Epithelial cell of umbilical artery (primary cell): ENCODE results near the gene ACBD4. TPM values are rescaled to one million over a fixed set of nuclear protein-coding genes. Genes with fewer than 3 reads are reported as not detected.

Experiments used
- total RNA-seq: library from RNA; depleted of rRNA; stranded (reverse); fragments of >200 nt; gene quantifications from 2 replicates; pipeline ENCODE4 v1.2.3, GENCODE V29; 2014

Gene ACBD4
- 2.6 and 5.2 TPM in 2 replicates for total RNA-seq

GRCh38 chr17:45135192-45135977 lies at the start of gene ACBD4:
ACBD4 (plus strand) TSS chr17:45135687; CDS start chr17:45136145, 458 bp downstream.

GRCh38 chr17:45132320-45132571 lies 3.2 kb upstream of the ACBD4 start, which contains the start of gene PLCD3:
PLCD3 (minus strand) TSS chr17:45132515; CDS start chr17:45132410, 105 bp downstream.

GRCh38 chr17:45148183-45149036 lies 12.9 kb downstream of the ACBD4 start, which contains the start of gene HEXIM1:
HEXIM1 (plus strand) TSS chr17:45148475; CDS start chr17:45149191, 716 bp downstream.

GRCh38 chr17:45161288-45162024 lies 26.0 kb downstream of the ACBD4 start, which contains the start of gene HEXIM2:
HEXIM2 (plus strand) TSS chr17:45161875; CDS start chr17:45162794, 919 bp downstream.

Other genes starting within 250 kb of the ACBD4 start
- gene EFTUD2, start 236.2 kb upstream of the ACBD4 start, total RNA-seq, result 145 and 250 TPM in 2 replicates
- 0.65 and 1.5 TPM in 2 replicates for gene GFAP, start 220.2 kb upstream of the ACBD4 start, total RNA-seq
- gene KIF18B, start 187.9 kb upstream of the ACBD4 start, total RNA-seq, result 4.2 and 4.3 TPM in 2 replicates
- gene C1QL1, start 167.4 kb upstream of the ACBD4 start, total RNA-seq, result under 0.01 TPM in 1 of 2 replicates, not detected in the other
- gene DCAKD, start 84.1 kb upstream of the ACBD4 start, total RNA-seq, result 29.8 and 30.9 TPM in 2 replicates
- 86.0 and 87.1 TPM in 2 replicates for gene NMT1, start 74.4 kb upstream of the ACBD4 start, total RNA-seq
- gene PLCD3, start 3.2 kb upstream of the ACBD4 start, total RNA-seq, result 4.2 and 4.4 TPM in 2 replicates
- gene HEXIM1, start 12.8 kb downstream of the ACBD4 start, total RNA-seq, result 7.1 and 7.8 TPM in 2 replicates
- gene HEXIM2, start 26.2 kb downstream of the ACBD4 start, total RNA-seq, result 4.5 and 5.6 TPM in 2 replicates
- 0.32 and 0.61 TPM in 2 replicates for gene FMNL1, start 86.2 kb downstream of the ACBD4 start, total RNA-seq
- gene SPATA32, start 126.4 kb downstream of the ACBD4 start, total RNA-seq, result not detected in 2 replicates
- 1.3 and 2.6 TPM in 2 replicates for gene MAP3K14, start 181.3 kb downstream of the ACBD4 start, total RNA-seq